Choroid plexus epithelial cell (primary cell): ENCODE results near the gene KCTD21.

Experiments used
- DNase-seq: peaks from one replicate; pipeline ENCODE4 v3.0.0-alpha.2; 2010; ENCODE audit warnings: low read depth
- H3K4me3 ChIP-seq: 2 replicates; pipeline ENCODE4 v1.5.1; 2011; ENCODE audit warnings: low read depth, mild to moderate bottlenecking, control low read depth, low read length, moderate library complexity
- CTCF ChIP-seq: conservative IDR thresholded peaks from 2 replicates; pipeline ENCODE4 v1.5.1; 2011; ENCODE audit warnings: low read depth, mild to moderate bottlenecking, control low read depth, inconsistent platforms, low read length, moderate library complexity

The KCTD21 gene

GRCh38 chr11:78161962-78162371, 26.5 kb downstream of the KCTD21 start:
- DNase-seq, result peak; percentile 53
- no peak overlapping the region for H3K4me3 ChIP-seq
- no peak for TF ChIP-seq CTCF

GRCh38 chr11:78161346-78161745, 27.1 kb downstream of the KCTD21 start:
- TF ChIP-seq CTCF, result no peak
- no peak overlapping the region for H3K4me3 ChIP-seq
- DNase-seq, result no peak

GRCh38 chr11:78160557-78160956, 27.9 kb downstream of the KCTD21 start:
- no peak for DNase-seq
- no peak for TF ChIP-seq CTCF
- H3K4me3 ChIP-seq, result no peak overlapping the region

DNA sequence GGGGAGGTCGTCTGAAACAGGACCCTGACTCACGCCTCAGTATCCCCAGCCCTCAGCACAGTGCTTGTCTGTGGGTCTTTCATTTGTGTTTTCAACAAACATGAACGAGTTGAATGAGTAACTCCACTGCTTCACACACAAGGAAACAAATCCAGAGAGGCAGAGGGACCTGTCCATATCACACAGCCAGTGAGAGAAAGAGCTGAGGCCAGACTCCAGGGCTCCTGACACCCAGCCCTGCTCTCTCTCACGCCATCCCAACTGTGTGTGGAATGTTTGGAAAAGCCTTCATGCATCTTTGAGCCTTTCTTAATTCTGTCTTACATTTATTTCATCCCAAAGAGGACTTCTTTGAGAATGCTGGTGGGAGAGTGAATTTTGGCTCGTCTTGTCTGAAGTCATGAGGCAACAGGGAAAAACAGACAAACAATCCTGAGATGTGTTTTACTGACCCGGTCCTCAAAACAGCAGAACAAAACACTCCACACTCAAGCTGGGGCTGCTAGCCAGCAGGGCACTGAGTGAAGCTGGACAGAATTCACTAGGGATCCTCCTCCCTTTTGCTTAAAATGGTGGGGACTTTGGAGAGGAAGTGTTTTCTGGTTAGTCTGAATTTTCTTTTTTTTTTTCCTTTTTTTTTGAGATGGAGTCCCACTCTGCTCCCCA, 29.3 kb downstream of the KCTD21 start:
- DNase-seq, result no peak
- no peak for TF ChIP-seq CTCF
- no peak overlapping the region for H3K4me3 ChIP-seq

DNA sequence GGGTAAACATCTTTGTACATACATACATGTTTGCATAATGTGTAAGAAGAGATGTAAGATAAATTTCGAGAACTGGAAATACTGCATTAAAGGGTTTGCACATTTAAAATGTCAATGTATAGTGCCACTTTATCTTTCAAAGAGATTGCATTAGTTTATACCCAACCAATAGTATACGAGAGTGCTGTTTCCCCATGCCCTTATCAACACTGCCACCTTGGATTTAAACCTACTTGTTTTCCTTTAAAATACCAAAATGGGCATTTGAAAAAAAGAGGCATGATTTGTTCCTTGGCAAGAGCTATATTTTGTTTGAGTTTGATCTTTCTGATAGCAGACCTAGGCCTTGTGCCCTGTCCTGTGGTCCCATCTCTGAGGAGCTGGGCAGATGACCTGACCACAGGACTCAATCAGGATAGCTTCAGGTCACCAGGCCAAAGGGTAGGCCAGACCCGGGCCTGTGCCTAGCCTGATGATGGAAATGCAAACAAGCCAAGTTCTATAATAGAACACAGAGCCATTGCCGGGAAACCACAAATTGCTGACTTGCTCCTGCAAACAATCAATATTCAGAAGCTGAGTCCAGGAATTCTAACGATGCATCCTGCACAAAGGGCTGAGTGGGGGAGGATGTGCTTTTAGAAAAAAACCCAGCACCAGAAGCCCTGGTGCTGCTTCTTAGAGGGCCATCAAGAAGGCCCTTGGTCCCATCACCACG, 32.1 kb downstream of the KCTD21 start:
- no peak overlapping the region for H3K4me3 ChIP-seq
- no peak for DNase-seq
- no peak for TF ChIP-seq CTCF

DNA sequence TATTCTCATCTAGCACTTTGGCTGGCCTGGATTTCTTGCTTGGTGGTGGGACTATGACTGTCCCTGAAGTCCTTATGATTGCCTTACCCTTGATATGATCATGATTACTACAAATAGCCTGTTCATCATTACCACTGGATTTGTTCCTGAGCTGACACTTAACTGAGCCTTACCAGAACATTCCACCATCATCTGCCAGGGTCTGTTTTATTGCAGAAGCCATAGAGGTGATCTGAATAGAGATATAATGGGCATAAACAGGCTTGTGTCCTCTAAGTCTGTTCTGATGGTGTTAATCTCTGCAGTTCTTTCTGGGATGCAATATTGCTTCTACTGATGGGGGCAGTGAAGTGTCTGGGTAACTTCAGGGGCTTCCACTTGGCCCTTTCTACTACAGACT, 36.6 kb downstream of the KCTD21 start:
- no peak for TF ChIP-seq CTCF
- no peak for DNase-seq
- no peak overlapping the region for H3K4me3 ChIP-seq

GRCh38 chr11:78150754-78151153, 37.7 kb downstream of the KCTD21 start:
- H3K4me3 ChIP-seq, result no peak overlapping the region
- no peak for DNase-seq
- no peak for TF ChIP-seq CTCF
